HepG2 (cell line): ENCODE data around the gene MYO1B. TPM values are rescaled to one million over a fixed set of nuclear protein-coding genes. Genes with fewer than 3 reads are reported as not detected.

Source experiments
- ATAC-seq: fragments of 200-7000 bp; cut with Tn5 transposase; 3 replicates; pipeline ENCODE4 v1.9.1; 2020; ENCODE audit warnings: mild to moderate bottlenecking, moderate library complexity
- BruUV-seq: library from RNA; stranded (reverse); fragments of 400-500 nt; replicated peaks from 2 replicates; lab custom pipeline; 2021; lab: Mats Ljungman, UMichigan
- CTCF ChIA-PET: fragments of 300-600 bp; formaldehyde crosslinking; extraction: SDS; loops from one replicate; lab custom pipeline; 2021; ENCODE audit warnings: low total read pairs, inconsistent platforms, low intra/inter-chr PET ratio; lab: Yijun Ruan, JAX
- POLR2A ChIA-PET: fragments of 350-600 bp; sonication (Branson Sonifier 250); formaldehyde crosslinking; loops from one replicate; lab custom pipeline; 2020; ENCODE audit warnings: antibody characterized with exemption, inconsistent platforms; lab: Yijun Ruan, JAX
- DNase-seq: peaks from one replicate; pipeline ENCODE4 v3.0.0-alpha.2; 2015; ENCODE audit warnings: low spot score
- FAIRE-seq: peaks from 3 replicates; lab custom pipeline; 2011; peaks lifted over from hg19 to GRCh38; lab: Jason Lieb, UNC
- H2AFZ ChIP-seq: one replicate; pipeline ENCODE4 v1.6.1; 2011; ENCODE audit warnings: low read length, inconsistent platforms
- H3K27ac ChIP-seq: fragments of 300-600 bp; 3 replicates; pipeline ENCODE4 v1.8.0; 2011; ENCODE audit warnings: mixed run types, mild to moderate bottlenecking, mixed read lengths, low read length, inconsistent platforms; ENCODE audit not compliant: insufficient read depth; ENCODE audit errors: extremely low read length
- H3K27me3 ChIP-seq, 2 experiments: fragments of 200-600 bp in 1 of 2; 2 replicates in 1 of 2; 3 replicates in 1 of 2; pipeline versions ENCODE4 v1.6.0 to v1.8.0; 2011; ENCODE audit warnings: low read length in 2 of 2, mild to moderate bottlenecking in 2 of 2, moderate library complexity in 2 of 2, inconsistent platforms in 1 of 2; ENCODE audit not compliant: insufficient read depth in 2 of 2, control insufficient read depth in 1 of 2
- H3K36me3 ChIP-seq, 2 experiments: fragments of 200-600 bp in 1 of 2; replicated peaks in 1 of 2; 2 replicates in 1 of 2; 3 replicates in 1 of 2; pipeline versions ENCODE4 v1.5.1 to v1.8.0; 2011; ENCODE audit warnings: low read length in 2 of 2, inconsistent platforms in 1 of 2; ENCODE audit not compliant: insufficient read depth in 2 of 2, control insufficient read depth in 1 of 2
- H3K4me1 ChIP-seq: 2 replicates; pipeline ENCODE4 v1.5.1; 2012; ENCODE audit warnings: low read length, inconsistent platforms; ENCODE audit not compliant: insufficient read depth
- H3K4me2 ChIP-seq: 2 replicates; pipeline ENCODE4 v1.6.0; 2011; ENCODE audit warnings: low read depth, low read length, inconsistent platforms
- H3K4me3 ChIP-seq, 3 experiments: fragments of 200-600 bp in 1 of 3; sonication (generic), shearing (Covaris generic) in 1 of 3; replicated peaks in 1 of 3; 2 replicates each; pipeline ENCODE4 v1.5.1; 2011 to 2016; ENCODE audit warnings: low read length in 3 of 3, inconsistent platforms in 2 of 3, low read depth in 2 of 3, mild to moderate bottlenecking in 2 of 3, control low read depth in 1 of 3, mixed read lengths in 1 of 3; ENCODE audit not compliant: insufficient read depth in 1 of 3
- H3K79me2 ChIP-seq: one replicate; pipeline ENCODE4 v1.6.1; 2011; ENCODE audit warnings: low read length, inconsistent platforms; ENCODE audit not compliant: insufficient read depth
- H3K9ac ChIP-seq: 2 replicates; pipeline ENCODE4 v1.6.0; 2011; ENCODE audit warnings: mild to moderate bottlenecking, low read depth, low read length, inconsistent platforms; ENCODE audit not compliant: insufficient read depth
- H3K9me3 ChIP-seq: 2 replicates; pipeline ENCODE4 v1.5.1; 2012; ENCODE audit warnings: mild to moderate bottlenecking, low read length
- H4K20me1 ChIP-seq: 2 replicates; pipeline ENCODE4 v1.6.0; 2011; ENCODE audit warnings: inconsistent platforms, mild to moderate bottlenecking, low read length, moderate library complexity; ENCODE audit not compliant: insufficient read depth
- ETV5 ChIP-seq: IDR thresholded peaks from 2 replicates; pipeline ENCODE4 v1.6.1; 2018; ENCODE audit warnings: missing biosample characterization, missing genetic modification reagents, inconsistent platforms, borderline replicate concordance
- HOMEZ ChIP-seq: IDR thresholded peaks from 2 replicates; pipeline ENCODE4 v1.6.1; 2016; ENCODE audit warnings: low read depth
- KAT2B ChIP-seq: fragments of 150-350 bp; IDR thresholded peaks from 2 replicates; pipeline ENCODE4 v1.6.1; 2014; ENCODE audit warnings: low read depth, low read length, borderline replicate concordance
- KMT2A ChIP-seq: sonication (generic); formaldehyde crosslinking; IDR thresholded peaks from 2 replicates; pipeline ENCODE4 v1.4.0; 2020; ENCODE audit warnings: missing genetic modification reagents
- NFYB ChIP-seq: sonication (generic); formaldehyde crosslinking; IDR thresholded peaks from 2 replicates; pipeline ENCODE4 v1.4.0; 2020; ENCODE audit warnings: missing genetic modification reagents
- NPAS2 ChIP-seq: sonication (generic); formaldehyde crosslinking; IDR thresholded peaks from 2 replicates; pipeline ENCODE4 v1.8.0; 2022; ENCODE audit warnings: mild to moderate bottlenecking, missing genetic modification reagents, borderline replicate concordance
- RBM22 ChIP-seq: fragments of 200-400 bp; formaldehyde crosslinking; optimal IDR thresholded peaks from 2 replicates; pipeline ENCODE3; 2017; ENCODE audit warnings: mild to moderate bottlenecking, low read length, moderate library complexity
- TCF7L2 ChIP-seq: IDR thresholded peaks from 2 replicates; pipeline ENCODE4 v1.6.1; 2011; ENCODE audit warnings: mild to moderate bottlenecking, low read depth, low read length, moderate library complexity
- TERF1 ChIP-seq: sonication (generic); formaldehyde crosslinking; IDR thresholded peaks from 2 replicates; pipeline ENCODE4 v1.8.0; 2022; ENCODE audit warnings: mild to moderate bottlenecking, missing genetic modification reagents, moderate library complexity
- ZBTB37 ChIP-seq: sonication (generic); formaldehyde crosslinking; IDR thresholded peaks from 2 replicates; pipeline ENCODE4 v1.4.0; 2020; ENCODE audit warnings: mild to moderate bottlenecking, missing genetic modification reagents
- ZFX ChIP-seq: sonication (generic); formaldehyde crosslinking; IDR thresholded peaks from 2 replicates; pipeline ENCODE4 v1.4.0; 2020; ENCODE audit warnings: mild to moderate bottlenecking, low read depth, missing genetic modification reagents, moderate library complexity
- ZNF264 ChIP-seq: sonication (generic); formaldehyde crosslinking; IDR thresholded peaks from 2 replicates; pipeline ENCODE4 v1.4.0; 2020; ENCODE audit warnings: missing genetic modification reagents
- ZNF562 ChIP-seq: sonication (generic); formaldehyde crosslinking; IDR thresholded peaks from 2 replicates; pipeline ENCODE4 v1.8.0; 2022; ENCODE audit warnings: missing genetic modification reagents, borderline replicate concordance
- ZNF567 ChIP-seq: sonication (generic); formaldehyde crosslinking; IDR thresholded peaks from 2 replicates; pipeline ENCODE4 v1.8.1; 2023; ENCODE audit warnings: mild to moderate bottlenecking, missing genetic modification reagents, borderline replicate concordance
- ZNF576 ChIP-seq: sonication (generic); formaldehyde crosslinking; IDR thresholded peaks from 2 replicates; pipeline ENCODE4 v1.4.0; 2020; ENCODE audit warnings: mild to moderate bottlenecking, missing genetic modification reagents
- WGBS: methylation state at CpG from one replicate; pipeline ENCODE4 v1.1.6; 2017; ENCODE audit warnings: low lambda C conversion rate; 5-methylcytosine and 5-hydroxymethylcytosine counted together
- in situ Hi-C: cut with HindIII; loops from 2 replicates; pipeline ENCODE4 v1.10.0; 2017; ENCODE audit warnings: low pct_unique_long_range_greater_than_20kb; ENCODE audit not compliant: extremely low pct_ligation_motif_present
- intact Hi-C: fragments of 100-400 bp; cut with micrococcal nuclease; formaldehyde crosslinking; loops from one replicate; pipeline ENCODE4 v1.10.0; 2022; ENCODE audit not compliant: unreplicated experiment
- polyA plus RNA-seq, 8 experiments: library from polyadenylated mRNA; depleted of rRNA in 3 of 8; stranded (reverse) in 7 of 8; unstranded in 1 of 8; fragments of >200 nt; fragmentation: Illumina TruSeq in 4 of 8; extraction: Trizol in 4 of 8; gene quantifications; 2 replicates each; pipeline versions ENCODE4 v1.2.1 to v1.2.3, GENCODE V29; 2011 to 2016; ENCODE audit warnings: low read depth in 4 of 8, missing spikeins in 1 of 8, mixed read lengths in 1 of 8; ENCODE audit not compliant: insufficient read depth in 1 of 8
- total RNA-seq, 5 experiments: library from RNA; depleted of rRNA; stranded (reverse); fragments of >200 nt; fragmentation: Illumina TruSeq; extraction: Trizol; gene quantifications; 2 replicates each; pipeline ENCODE4 v1.2.3, GENCODE V29; 2016; ENCODE audit warnings: low read depth in 1 of 5

The MYO1B gene
- total and polyA plus RNA-seq, 2 of the 13 experiments (the other 11 are each of a cell fraction or from before 2014, with no cell fraction given) = 36.9 to 89.8 TPM

GRCh38 chr2:191276792-191277465, 31.7 kb downstream of the MYO1B start:
- ATAC-seq = no peak
- intact Hi-C loops = no loop called here
- Histone ChIP-seq H3K27ac (no peak overlapping the region), H4K20me1 (no peaks in the 10 kb centered on the region), H3K4me2 (no peak overlapping the region), H3K9me3 (no peaks in the 10 kb centered on the region), H3K4me1 (peaks cover 29% of the 10 kb centered on the region), H3K79me2 (peaks cover 54% of the 10 kb centered on the region), H2AFZ (no peak overlapping the region), H3K4me3 (no peak overlapping the region), H3K27me3 (no peaks in the 10 kb centered on the region), H3K9ac (no peak overlapping the region), H3K36me3 (peaks cover 4 to 28% of the 10 kb centered on the region in 2 experiments)
- WGBS = 92% methylated on average over 5 of the region's 5 CpGs
- DNase-seq = no peak
- TF ChIP-seq KMT2A (CRISPR knock-in tag) (no peak), ZFX (CRISPR knock-in tag) (no peak), TERF1 (no peak), NPAS2 (no peak), ZBTB37 (CRISPR knock-in tag) (no peak), ZNF562 (CRISPR knock-in tag) (no peak), ZNF576 (CRISPR knock-in tag) (no peak), ZNF264 (CRISPR knock-in tag) (no peak), TCF7L2 (no peak), KAT2B (no peak), NFYB (CRISPR knock-in tag) (no peak), ZNF567 (CRISPR knock-in tag) (no peak), RBM22 (no peak), ETV5 (CRISPR knock-in tag) (no peak), HOMEZ (CRISPR knock-in tag) (no peak)
- in situ Hi-C loops = no loop called here
- POLR2A ChIA-PET = no interaction called here
- no peak for FAIRE-seq
- no TSS peak for BruUV-seq
- CTCF ChIA-PET = no interaction called here
